DND-41 (cell line): ENCODE data around the gene COX7A2L.

ENCODE experiments used
- ATAC-seq: fragments of 200-7000 bp; cut with Tn5 transposase; 3 replicates; pipeline ENCODE4 v1.9.1; 2021; ENCODE audit warnings: low read depth; ENCODE audit not compliant: insufficient read depth
- DNase-seq: peaks from one replicate; pipeline ENCODE4 v3.0.0-alpha.2; 2020
- H2AFZ ChIP-seq: 2 replicates; pipeline ENCODE4 v1.6.0; 2012; ENCODE audit warnings: low read depth, low read length
- H3K27ac ChIP-seq: 2 replicates; pipeline ENCODE4 v1.5.1; 2012; ENCODE audit warnings: low read length, inconsistent platforms
- H3K27me3 ChIP-seq: fragments of 200-600 bp; sonication (generic); 2 replicates; pipeline ENCODE4 v1.6.0; 2012; ENCODE audit warnings: low read length, mild to moderate bottlenecking, inconsistent platforms; ENCODE audit not compliant: insufficient read depth, poor library complexity
- H3K36me3 ChIP-seq: 2 replicates; pipeline ENCODE4 v1.5.1; 2012; ENCODE audit warnings: low read length, inconsistent platforms; ENCODE audit not compliant: insufficient read depth
- H3K4me1 ChIP-seq: 2 replicates; pipeline ENCODE4 v1.5.1; 2012; ENCODE audit warnings: mild to moderate bottlenecking, low read length; ENCODE audit not compliant: insufficient read depth
- H3K4me2 ChIP-seq: 2 replicates; pipeline ENCODE4 v1.6.0; 2012; ENCODE audit warnings: mild to moderate bottlenecking, moderate library complexity, low read length, inconsistent platforms; ENCODE audit not compliant: insufficient read depth
- H3K4me3 ChIP-seq, 2 experiments: fragments of 200-600 bp in 1 of 2; shearing (Covaris generic) in 1 of 2; 2 replicates each; pipeline ENCODE4 v1.5.1; 2012 to 2016; ENCODE audit warnings: inconsistent platforms in 2 of 2, low read length in 2 of 2, mild to moderate bottlenecking in 2 of 2, low read depth in 1 of 2, moderate library complexity in 1 of 2
- H3K79me2 ChIP-seq: 2 replicates; pipeline ENCODE4 v1.6.0; 2012; ENCODE audit warnings: low read length, inconsistent platforms; ENCODE audit not compliant: insufficient read depth
- H3K9ac ChIP-seq: 2 replicates; pipeline ENCODE4 v1.6.0; 2012; ENCODE audit warnings: low read depth, mild to moderate bottlenecking, inconsistent platforms, low read length, moderate library complexity
- H3K9me3 ChIP-seq: 2 replicates; pipeline ENCODE4 v1.5.1; 2012; ENCODE audit warnings: low read length, moderate library complexity, mild to moderate bottlenecking, inconsistent platforms; ENCODE audit not compliant: insufficient read depth, severe bottlenecking
- H4K20me1 ChIP-seq: 2 replicates; pipeline ENCODE4 v1.6.0; 2012; ENCODE audit warnings: low read length; ENCODE audit not compliant: insufficient read depth
- EZH2 ChIP-seq: IDR thresholded peaks from 3 replicates; pipeline ENCODE4 v1.6.1; 2012; ENCODE audit warnings: borderline replicate concordance, low read depth, mild to moderate bottlenecking, moderate library complexity, low read length, inconsistent platforms; ENCODE audit not compliant: severe bottlenecking
- TF ChIP-seq, protein P1 (sequence below): IDR thresholded peaks from 2 replicates; pipeline ENCODE4 v1.5.1; 2012; ENCODE audit warnings: borderline replicate concordance, low read length, moderate library complexity, mild to moderate bottlenecking; ENCODE audit not compliant: poor library complexity, severe bottlenecking; ENCODE audit errors: extremely low read depth

Gene COX7A2L

DNA sequence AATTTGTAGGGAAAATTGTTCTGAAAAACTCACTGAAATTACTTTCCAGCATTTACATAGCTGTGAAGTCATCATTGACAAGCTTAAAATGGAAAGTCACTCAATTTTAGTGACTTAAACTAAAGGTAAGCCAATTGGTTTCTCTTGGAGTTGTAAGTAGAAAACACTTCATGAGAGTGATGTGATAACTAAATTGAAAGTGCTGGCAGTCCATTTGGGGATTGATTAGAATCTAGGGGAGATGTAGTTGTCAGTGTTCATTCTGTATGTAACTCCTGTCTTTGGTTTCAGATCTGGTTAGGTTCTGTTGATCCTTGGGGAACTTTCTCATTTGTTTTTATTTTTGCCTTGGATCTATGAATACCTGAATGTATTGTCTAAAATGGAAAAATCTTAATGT lies 53.8 kb downstream of the COX7A2L start:
- Histone ChIP-seq H2AFZ (no peak overlapping the region), H3K4me3 (no peak overlapping the region), H3K4me2 (no peak overlapping the region), H3K4me1 (peaks cover 11% of the 10 kb centered on the region), H4K20me1 (no peaks in the 10 kb centered on the region), H3K27ac (no peak overlapping the region), H3K9me3 (no peaks in the 10 kb centered on the region), H3K9ac (no peak overlapping the region), H3K27me3 (no peaks in the 10 kb centered on the region), H3K79me2 (no peaks in the 10 kb centered on the region), H3K36me3 (peaks cover 35% of the 10 kb centered on the region)
- ATAC-seq (no peak), DNase-seq (no peak)
- no peak for TF ChIP-seq EZH2
- TF ChIP-seq, protein P1, sequence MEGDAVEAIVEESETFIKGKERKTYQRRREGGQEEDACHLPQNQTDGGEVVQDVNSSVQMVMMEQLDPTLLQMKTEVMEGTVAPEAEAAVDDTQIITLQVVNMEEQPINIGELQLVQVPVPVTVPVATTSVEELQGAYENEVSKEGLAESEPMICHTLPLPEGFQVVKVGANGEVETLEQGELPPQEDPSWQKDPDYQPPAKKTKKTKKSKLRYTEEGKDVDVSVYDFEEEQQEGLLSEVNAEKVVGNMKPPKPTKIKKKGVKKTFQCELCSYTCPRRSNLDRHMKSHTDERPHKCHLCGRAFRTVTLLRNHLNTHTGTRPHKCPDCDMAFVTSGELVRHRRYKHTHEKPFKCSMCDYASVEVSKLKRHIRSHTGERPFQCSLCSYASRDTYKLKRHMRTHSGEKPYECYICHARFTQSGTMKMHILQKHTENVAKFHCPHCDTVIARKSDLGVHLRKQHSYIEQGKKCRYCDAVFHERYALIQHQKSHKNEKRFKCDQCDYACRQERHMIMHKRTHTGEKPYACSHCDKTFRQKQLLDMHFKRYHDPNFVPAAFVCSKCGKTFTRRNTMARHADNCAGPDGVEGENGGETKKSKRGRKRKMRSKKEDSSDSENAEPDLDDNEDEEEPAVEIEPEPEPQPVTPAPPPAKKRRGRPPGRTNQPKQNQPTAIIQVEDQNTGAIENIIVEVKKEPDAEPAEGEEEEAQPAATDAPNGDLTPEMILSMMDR: no peak

DNA sequence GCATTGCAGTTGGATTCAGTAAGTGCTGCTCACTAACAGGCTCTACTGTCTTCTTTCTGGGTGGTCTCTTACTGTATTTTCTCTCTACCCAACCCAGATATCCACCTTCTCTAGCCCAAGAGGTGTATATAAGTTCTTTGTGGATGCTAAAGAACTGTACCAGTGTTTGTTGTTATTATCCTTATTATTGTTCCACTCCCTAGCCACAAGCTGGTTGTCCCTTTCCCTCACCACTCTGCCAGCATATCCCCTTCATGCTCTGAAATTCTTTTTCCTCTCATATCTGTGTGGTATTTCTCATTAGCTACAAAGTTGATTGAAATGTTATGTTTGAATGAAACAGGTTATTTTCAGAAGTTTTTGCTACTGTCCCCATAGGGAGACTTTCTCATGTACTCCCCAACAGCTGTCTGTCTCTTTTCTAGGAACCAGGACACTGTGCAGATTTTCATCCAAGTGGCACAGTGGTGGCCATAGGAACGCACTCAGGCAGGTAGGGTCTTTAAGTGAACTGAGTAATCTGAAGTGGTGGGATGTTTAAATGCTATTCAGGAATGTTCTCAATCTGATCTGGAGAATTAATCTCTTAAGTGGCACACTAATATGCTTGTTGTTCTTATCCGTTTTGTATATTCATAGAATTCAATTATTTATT lies 56.8 kb downstream of the COX7A2L start:
- no peak for ATAC-seq
- no peaks in the 10 kb centered on the region for H3K9me3 ChIP-seq
- H3K4me1 ChIP-seq: peaks cover 11% of the 10 kb centered on the region
- H3K27ac ChIP-seq: no peak overlapping the region
- no peak for TF ChIP-seq EZH2
- TF ChIP-seq, protein P1: no peak
- no peak overlapping the region for H3K4me3 ChIP-seq
- H3K36me3 ChIP-seq: peaks cover 51% of the 10 kb centered on the region
- no peak overlapping the region for H3K4me2 ChIP-seq
- no peaks in the 10 kb centered on the region for H4K20me1 ChIP-seq
- H3K79me2 ChIP-seq: no peaks in the 10 kb centered on the region
- no peak overlapping the region for H3K9ac ChIP-seq
- H2AFZ ChIP-seq: no peak overlapping the region
- no peak for DNase-seq
- H3K27me3 ChIP-seq: no peaks in the 10 kb centered on the region

DNA sequence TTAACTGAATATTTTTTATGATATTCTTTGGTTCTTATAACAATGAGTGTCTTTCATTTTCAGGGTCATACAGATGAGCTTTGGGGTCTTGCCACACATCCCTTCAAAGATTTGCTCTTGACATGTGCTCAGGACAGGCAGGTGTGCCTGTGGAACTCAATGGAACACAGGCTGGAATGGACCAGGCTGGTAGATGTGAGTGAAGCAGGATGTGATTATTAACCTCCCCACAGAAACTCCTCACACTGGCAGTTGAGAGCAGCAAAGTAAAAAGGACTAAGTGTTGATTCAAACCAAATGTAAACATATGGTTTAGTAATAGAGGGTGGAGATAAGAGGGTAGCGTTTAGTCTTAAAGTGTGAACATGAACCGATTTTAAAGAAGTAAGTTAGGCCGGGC lies 57.8 kb downstream of the COX7A2L start:
- Histone ChIP-seq H3K27ac (no peak overlapping the region), H3K4me3 (no peak overlapping the region), H3K36me3 (peaks cover 52% of the 10 kb centered on the region), H4K20me1 (no peaks in the 10 kb centered on the region), H3K27me3 (no peaks in the 10 kb centered on the region), H3K9me3 (no peaks in the 10 kb centered on the region), H3K9ac (no peak overlapping the region), H3K79me2 (no peaks in the 10 kb centered on the region), H3K4me2 (no peak overlapping the region), H3K4me1 (peaks cover 20% of the 10 kb centered on the region), H2AFZ (no peak overlapping the region)
- DNase-seq (no peak), ATAC-seq (no peak)
- TF ChIP-seq EZH2: no peak
- TF ChIP-seq, protein P1: no peak

DNA sequence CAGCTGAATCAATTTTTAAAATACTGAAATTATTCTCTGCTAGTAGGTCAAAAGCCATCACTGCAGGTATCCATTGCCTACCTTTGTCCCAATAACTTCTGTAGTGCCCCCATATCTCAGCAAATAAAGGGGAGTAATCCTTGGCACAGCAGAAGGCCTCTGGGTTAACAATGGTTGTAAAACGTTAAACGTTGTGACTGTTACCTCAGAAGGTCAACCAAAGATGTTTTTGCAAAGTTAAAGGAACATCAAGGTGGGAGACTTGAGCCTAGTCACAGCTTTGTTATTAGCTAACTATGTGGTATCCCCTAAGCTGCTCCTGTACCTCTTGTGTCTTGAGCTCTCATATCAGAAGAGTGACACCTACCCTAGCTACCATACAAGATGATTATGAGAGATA lies 60.5 kb downstream of the COX7A2L start:
- no peaks in the 10 kb centered on the region for H4K20me1 ChIP-seq
- DNase-seq (no peak), ATAC-seq (no peak)
- H2AFZ ChIP-seq: no peak overlapping the region
- H3K79me2 ChIP-seq: no peaks in the 10 kb centered on the region
- TF ChIP-seq EZH2: no peak
- TF ChIP-seq, protein P1: no peak
- H3K4me1 ChIP-seq: peaks cover 36% of the 10 kb centered on the region
- H3K4me3 ChIP-seq: no peak overlapping the region
- no peak overlapping the region for H3K27ac ChIP-seq
- H3K4me2 ChIP-seq: no peak overlapping the region
- no peaks in the 10 kb centered on the region for H3K9me3 ChIP-seq
- H3K27me3 ChIP-seq: no peaks in the 10 kb centered on the region
- H3K9ac ChIP-seq: no peak overlapping the region
- H3K36me3 ChIP-seq: peaks cover 54% of the 10 kb centered on the region
